Effector CD8-positive, alpha-beta T cell (primary cell): ENCODE measurements around the gene CA10.

ENCODE experiments used
- DNase-seq: peaks from one replicate; lab custom pipeline; 2025; lab: John Stamatoyannopoulos, UW

The CA10 gene

DNA sequence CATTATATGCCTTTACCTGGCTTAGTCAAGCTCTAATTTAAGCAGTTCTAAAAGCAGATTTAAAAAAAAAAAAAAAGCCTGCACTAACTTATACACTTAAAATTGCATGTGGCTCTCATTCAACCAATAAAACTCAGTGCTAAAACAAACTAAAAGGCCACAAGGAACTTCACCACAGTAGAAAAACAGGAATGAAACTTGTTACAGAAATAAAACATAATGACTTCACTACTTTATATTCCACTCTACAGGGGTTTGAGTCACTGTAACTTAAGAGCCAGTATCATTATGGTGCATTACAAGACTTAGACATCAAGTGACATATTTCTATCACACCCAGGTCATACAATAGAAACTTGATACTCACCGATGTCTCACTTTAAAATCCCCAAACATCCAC, 11.1 kb downstream of the CA10 start:
- no peak for DNase-seq

DNA sequence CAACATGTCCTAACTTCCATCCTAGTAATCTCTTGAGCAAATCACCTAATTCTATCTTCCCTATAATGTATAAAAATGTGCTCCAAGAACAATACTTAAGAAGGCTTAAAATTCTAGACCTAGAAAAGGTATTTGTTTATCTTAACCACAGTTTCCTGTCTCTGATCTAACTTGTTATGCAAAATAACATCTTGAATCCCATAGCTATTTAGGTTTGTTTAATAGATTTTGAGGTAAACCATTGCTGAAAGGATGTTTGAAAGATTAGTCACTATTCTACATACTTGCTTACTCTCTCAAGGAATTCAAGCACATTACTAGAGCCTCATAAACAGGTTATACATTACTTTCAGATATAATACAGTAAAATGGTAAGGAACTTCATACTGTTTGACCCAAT, 13.0 kb downstream of the CA10 start:
- DNase-seq = no peak

DNA sequence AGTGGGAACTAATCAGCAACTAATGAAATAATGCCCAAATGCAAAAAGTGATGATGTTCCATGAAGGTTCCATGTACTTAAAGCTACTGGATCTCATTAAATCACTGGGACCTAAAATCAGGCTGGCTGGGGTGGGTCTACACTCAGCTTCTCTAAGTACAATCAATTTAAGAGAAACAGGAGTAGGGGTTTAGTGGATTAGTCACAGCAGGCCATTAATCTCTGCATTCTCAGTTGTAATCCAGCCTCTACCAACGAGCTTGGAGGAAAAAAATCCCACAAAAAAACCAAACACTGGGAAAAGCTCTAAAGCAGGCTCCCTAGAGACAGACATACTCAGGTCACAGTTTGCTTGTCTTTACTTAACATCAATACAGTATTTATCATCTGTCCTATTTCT, 15.0 kb downstream of the CA10 start:
- no peak for DNase-seq

DNA sequence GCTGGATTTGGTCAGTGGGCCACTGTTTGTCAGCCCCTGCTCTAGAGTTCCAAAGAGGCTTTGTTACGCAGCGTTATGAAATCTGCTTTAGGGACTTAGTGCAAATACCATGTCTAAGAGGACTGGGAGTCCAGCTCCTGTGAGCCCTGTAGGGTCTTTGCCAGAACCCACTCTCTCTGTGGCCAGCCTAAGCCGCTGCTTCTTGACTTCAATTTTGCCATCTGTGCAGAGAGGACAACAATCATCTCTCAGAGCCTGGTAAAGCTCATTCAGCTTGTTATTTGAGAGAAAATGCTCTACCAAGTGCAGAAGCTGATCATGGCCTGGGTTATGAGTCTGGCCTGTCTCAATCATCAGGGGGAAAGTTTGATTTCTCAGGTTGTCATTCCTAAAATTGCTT, 17.9 kb downstream of the CA10 start:
- DNase-seq = no peak

DNA sequence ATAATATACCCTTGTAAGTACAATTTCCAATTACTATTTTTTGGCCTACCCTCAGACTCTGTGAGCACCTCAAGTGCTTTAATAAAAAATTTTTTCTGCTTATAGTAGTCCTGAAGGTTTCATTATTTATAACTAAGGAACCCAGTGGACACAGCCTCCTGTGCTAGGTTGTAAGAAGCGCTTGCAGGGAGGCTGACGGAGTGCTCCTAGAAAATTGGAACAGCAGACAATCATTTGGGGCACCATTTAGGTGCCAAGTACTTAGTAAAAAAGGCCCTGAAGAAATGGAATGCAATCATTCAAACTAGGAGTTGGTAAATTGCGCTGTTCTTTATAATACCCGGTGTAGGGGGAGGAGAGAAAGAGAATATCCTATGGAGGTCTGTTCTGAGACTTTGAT, 19.8 kb downstream of the CA10 start:
- DNase-seq = no peak

DNA sequence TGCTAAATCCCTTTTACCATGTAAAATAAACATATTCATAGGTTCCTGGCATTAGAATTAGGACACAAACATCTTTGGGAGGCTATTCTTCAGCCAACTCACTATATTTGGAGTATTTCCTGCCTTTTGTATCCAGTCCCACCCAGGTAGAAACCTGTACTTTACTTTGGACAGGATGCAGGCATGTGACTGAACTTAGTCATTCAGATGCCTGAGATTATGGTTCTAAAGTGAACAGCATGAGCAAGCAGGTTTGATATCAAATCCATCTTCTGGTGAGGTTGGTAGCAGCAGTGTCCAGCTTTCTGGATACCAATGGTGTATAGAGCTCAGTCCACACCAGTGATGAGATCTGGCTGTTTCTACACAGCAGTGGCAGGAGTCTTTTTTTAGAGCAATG, 20.2 kb downstream of the CA10 start:
- no peak for DNase-seq

DNA sequence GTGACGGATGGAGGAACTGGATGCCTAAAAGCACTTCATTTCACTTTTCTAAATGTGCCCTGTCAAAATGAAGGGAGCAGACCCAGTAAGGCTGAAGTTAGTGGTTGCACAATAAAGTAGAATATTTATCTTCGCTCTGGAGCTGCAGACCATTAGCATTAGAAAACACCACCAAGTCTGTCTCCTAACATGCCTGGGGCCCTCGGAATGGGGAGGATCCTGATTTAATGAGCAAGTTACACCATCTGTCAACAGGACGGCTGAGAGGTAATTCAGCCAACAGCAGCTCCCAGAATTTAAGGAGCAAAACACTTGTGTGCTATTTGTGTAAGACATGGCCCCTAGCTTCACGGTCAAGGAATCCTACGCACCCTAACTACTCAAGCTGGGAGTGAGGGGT, 22.3 kb downstream of the CA10 start:
- no peak for DNase-seq

DNA sequence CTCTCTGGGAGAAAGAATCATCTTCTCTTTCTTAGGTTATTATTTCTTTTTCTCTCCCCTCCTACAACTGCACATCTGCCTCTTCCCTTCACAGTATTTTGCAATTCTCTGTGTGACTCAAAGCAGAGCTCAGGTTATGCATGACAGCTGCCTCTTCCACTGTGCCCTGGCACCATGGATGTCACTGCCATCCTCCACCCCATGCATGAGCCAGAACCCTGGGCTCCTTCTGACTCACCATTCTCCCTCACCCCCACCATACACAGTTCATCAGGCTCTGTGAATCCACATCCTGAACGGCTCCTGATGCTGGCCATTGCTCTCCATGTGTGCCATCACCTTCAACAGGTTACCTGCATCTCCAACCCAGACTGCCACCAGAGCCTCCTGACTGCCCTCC, 23.9 kb downstream of the CA10 start:
- no peak for DNase-seq

DNA sequence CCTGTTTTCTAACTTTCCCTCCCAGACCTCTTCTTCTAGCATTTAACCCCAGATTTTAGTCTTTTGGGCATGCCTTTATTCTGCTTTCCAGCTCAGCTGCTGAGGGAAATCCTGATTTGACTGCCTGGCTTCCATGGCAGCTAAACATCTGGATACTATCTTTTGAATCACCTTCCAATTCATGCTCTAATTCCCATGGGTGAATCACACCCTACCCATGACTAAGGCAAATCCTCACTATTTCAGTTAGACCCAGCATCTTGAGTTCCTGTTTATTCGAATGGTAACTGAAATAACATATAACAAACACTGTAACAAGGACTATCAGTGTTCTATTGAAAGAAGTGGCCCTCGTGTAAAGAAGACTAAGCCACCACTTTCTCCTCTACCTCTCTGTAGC, 29.8 kb downstream of the CA10 start:
- no peak for DNase-seq

DNA sequence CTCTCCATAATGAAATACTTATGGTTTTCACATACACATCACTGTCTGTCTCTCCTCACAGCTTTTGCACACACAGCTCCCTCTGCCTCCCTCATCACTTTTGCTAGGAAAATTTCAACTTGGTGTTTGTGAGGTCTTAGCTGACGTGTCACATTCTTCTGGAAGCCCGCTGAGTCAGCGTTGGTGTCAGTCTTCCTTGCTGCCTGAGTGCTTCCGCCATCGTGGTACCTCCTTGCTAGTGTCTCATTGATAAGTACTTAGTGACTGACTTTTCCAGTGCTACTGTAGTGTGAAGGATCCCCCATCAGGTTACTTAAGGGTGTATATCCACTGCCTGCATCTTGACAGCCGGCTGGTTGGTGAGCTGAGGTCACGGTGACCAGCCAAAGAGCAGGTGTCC, 33.5 kb downstream of the CA10 start:
- DNase-seq = no peak

DNA sequence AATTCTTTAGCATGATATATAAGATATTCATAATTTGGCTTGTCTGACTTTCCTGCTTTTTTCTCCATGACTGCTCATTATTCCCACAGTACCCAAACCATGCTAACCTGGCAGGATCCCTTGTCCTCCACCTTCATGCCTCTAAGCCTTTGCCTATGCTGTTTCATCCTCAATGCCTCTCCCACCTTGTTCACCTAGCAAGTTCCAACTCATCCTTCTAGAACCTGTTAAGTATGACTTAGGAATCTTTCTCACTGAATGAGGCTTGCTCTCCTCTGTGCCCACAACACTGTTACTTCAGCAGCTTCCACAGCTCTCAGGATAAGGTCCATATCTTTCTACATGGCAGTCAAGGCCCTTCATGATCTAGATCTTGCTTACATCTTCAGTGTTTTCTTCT, 34.0 kb downstream of the CA10 start:
- no peak for DNase-seq

DNA sequence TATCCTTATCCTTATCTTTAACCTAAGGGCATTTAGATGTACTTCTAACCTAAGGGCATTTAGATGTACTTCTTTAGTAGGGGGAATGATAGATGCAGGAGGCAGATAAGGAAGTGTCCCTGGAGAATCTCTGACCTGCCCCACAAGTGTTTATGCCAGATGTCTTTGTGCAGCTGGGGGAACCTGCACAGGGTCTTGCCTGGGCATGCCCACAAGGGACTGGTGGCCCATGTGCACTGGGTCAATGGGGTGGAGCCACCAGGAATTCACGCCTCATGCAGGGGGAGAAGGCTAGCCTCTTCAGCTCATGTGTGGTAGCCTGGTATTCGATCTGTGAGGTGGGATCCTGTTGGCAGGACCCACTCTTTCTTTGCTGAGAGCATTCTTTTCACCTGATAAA, 38.0 kb downstream of the CA10 start:
- DNase-seq = no peak

DNA sequence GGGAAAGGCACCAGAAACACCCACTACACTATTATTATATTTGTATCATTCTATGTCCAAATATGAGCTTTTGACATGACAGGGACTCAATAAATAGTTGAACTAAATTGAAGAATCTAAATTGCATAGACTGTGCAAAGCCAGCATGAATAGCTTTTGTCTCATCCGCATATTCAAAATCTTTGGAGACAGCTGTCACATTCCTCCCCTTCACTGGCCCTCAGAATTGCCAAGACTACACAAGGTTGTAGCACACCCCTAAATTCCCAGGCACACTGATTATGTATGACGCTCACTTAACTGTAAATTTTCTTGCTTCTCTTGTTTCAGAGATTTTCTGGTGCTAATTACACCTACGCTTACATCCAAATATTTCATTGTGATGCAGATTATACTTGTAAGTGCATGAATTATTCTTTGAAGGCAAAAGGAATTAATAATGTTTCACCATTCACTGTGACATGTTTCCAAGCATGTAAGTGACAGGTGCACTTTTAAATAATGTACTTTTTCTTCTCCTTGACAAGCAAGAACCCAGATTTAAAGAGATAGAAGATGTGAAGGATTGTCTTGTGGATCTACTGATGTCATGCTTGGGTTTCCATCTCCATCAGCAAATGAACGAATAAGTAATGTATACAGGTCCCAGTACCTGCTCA, 47.5 kb downstream of the CA10 start:
- no peak for DNase-seq

DNA sequence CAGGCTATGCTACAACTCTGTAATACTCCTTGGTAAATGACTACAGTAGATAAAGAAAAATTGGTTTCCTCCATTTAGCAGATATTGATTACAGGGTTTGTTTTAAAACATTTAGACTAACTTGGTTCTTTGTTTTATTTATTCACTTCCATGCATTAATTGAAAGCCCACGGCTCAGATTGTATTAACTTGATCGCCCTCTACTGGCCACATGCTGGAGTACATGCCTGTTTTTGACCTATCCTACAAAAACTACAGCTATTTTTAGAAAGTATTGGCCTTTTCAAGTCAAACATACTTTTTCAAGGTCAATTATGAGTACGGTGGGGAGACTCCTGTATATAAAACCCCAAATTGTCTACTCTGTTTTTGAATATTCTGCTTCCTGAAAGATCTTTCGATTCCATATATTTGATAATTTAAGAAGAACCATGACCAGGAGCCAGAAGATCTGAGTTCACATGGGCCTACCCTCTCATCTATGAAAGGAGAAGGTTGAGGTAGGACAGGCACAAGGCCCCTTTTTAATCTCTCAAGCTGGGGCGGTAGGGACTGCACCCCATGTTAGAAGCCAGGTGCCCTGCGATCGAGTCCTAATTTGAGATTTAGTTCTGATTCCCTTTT, 51.8 kb downstream of the CA10 start:
- no peak for DNase-seq

DNA sequence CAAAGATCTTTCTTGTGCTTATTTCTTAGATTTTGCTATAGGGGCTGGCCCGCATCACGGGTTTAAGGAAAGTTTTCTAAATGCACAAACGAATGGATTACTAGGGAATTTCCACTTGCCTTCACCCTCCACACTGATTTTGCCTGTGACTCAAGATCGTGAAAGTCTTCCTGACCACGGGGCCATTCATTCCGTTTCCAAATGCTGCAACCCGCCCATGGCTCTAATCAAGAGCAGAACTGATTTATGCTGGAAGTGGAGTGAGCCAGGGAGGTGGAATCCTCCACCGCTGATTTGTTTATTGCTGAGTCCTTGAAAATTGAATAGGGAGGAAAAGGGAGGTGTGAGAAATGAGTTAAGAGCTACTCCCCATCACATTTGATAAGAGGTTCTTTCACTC, 52.4 kb downstream of the CA10 start:
- no peak for DNase-seq

DNA sequence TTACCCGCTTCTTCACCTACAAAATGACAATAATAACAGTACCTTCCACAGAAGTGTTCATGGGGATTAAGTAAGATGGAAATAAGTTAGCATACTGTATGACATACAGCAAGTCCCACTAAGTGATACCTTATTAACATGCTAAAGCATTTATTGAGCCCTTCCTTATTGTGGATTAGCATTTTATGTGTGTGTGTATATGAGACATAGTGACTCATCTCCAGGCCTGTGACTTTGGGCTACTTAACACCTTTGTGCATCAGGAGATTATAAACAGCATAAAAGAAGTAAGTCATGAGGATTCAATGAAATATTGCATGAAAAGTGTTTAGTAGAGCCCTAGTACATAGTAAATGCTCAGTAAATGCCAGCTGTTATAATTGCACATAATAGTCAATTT, 52.9 kb downstream of the CA10 start:
- DNase-seq = no peak

DNA sequence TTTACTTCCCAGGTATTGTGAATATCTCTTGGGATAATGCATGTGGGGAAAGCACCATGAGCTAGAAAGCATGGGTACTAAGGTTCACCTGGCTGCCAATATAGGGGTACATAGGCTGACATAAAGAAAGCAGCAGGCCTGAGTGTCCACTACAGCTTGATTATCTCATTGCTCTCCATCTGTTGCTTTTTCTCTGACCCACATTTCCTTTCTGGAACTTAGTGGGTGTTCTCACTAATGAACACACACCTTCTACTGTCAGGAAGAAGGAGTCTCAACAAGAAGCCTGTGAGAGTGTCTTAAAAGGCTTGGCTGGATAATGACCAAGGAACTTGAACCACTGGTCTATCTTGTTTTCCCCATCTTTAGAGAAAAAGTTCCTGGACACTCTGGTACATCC, 62.5 kb downstream of the CA10 start:
- DNase-seq = no peak

DNA sequence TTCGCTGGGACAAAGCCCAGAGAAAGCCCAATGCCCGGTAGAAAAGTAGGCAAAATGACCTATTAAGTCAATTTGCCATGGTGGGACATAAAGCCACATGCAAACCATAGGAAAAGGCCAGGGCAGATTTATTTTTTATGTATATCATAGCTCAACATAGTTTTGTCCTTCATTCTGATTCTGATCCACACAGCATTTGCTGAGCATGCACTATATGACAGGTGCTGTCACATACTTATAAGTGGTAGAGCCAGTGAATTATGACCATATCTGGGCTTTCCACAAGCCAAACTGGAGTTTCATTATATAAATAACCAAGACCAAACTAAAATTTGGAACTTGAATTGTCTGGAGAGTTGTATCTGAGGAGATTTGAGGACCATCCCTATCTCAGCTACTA, 74.3 kb downstream of the CA10 start:
- no peak for DNase-seq

DNA sequence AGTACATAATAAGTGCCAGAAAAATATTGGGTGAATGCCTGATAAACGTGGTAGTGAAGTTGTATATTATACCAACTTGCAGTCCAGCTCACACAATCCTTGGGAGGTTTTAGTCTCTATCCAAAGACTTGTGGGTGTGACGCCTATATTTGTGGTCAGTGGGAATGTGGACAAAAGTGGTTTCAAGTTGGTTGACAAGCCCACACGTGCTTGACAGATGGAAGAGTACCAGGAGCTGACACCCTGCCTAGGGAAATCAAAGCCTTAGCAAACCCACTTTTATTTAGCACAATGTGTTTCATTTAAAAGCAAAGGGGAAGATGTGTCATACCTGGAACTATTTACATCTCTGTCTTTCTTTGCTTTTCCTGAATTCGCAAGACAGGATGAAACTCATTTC, 79.0 kb downstream of the CA10 start:
- no peak for DNase-seq

DNA sequence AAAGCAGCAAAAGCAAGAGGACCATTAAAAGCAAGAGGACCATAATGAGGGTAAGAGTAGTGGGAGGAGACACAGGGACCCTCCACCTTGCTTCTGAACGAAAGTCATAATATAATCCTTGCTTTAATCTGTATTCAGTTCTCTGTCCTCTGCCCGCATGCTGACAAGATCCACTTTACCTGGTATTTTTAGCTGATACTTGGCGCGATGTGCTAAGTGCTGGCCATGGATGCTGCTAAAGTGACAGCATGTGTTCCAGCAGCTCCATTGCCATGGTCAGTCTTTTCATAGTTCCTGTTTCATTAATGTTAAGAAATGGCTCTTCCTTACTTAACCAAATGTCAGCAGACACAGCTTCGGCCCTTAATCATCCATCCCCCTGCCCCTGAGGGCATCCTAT, 86.8 kb downstream of the CA10 start:
- DNase-seq = no peak

DNA sequence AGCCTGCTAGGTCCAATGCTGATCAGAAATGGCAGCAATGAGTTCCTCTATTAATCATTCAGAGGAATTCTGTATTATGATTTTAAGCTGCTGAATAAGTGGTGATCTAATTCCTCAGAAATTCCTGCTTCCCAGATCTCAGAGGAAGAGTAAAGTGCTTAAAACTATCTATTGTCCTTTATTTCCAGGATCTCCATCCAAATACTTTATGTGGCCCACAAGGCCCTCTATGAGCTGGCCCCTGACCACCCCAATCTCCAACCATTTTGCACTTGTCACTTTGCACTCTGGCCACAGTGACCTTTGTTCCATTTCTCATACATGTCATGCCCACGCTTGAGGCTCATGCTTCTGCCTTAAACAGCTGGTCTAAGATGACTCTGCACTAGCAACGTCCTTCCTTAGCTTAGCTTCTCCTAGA, 93.7 kb downstream of the CA10 start:
- no peak for DNase-seq

DNA sequence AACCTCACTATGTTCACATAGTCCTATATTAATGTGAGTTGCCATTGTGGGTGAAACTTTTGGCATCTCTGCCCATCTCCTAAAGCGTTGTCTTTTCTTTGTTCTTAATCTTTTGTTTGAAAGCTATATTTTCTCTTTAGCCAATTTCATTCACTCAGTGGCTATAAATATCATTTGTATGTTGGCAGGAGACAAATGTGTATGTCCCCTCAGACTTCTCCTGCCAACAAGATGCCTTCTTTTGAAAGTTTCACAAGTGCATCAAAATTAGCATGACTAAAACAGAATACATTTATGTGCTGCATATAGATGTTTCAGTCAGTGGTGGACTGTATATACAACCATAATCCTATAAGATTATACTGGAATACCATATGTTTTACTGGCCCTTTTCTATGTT, 109.0 kb downstream of the CA10 start:
- DNase-seq = no peak

DNA sequence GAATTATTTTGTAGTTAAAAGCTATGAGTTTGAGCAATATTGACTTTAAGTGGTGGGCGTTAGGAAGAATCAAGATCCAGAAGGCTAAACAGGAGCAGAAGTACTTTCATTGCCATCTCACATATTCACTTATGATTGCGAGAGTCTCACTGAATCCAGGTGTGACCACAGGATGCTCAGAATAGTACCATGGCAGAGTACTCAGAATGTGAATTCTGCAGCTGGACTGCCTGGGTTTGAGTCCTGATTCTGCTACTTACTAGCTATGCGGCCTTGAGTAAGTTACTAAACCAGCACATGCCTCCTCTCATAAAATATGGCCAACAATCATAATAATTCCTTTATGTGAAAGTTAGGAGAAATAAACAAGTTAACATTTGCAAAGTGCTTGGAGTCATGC, 109.5 kb downstream of the CA10 start:
- no peak for DNase-seq

DNA sequence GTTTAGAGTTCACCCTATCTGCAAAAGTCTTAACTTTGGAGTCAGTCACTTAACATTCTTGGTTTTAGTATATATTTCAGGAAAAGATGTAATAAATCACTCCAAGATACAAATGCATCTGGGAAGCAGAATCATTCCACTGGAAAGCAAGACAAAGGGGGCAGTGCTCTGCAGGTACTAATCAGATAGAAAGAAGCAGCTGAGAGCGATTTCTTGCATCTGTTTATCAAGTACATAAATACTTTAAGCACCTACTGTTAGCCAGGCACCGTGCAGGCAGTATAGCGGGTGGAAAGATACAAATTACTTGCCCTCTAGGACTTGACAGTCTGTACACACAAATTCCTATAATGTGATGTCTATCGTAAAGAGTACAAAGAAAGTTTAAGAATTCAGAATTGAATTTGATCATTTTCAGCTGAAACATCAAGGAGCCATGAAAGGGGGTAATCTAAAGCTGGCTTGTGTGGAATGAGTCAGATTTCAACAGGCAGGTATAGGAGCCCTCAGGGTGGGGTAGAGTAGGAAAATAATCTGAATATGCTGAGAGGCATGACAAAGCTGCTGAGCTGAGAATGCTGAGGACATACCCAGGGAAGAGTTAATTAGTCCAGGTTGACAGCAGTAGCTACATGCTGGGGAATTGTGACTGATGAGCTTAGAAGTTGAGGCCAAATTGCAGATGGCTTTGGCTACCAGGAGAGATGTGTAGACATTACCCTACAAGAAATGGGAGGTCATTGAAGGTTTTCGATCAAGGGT, 110.2 kb downstream of the CA10 start:
- DNase-seq = no peak
